ENCODE measurements around the gene SMIM32.

SMIM32 gene

DNA sequence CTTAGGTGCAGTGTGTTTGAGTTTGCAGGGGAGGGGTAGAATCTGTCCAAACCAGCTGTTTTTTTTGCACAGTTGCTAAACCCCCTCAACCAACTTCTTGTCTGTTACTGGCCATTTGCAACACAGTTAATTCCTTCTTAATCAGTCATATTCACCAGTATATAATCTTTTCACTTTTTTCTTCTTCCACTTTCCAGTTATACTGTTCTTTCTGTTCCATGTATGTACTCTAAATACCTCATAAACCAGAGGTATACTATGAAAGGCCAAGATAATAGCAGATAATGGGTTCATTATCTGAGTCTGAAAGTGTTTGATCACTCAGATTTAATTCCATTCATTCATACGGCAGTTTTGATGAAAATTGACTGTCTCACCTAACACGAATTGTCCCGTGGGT is 49.2 kb downstream of the SMIM32 start:
- no peak overlapping the region for H3K27ac ChIP-seq (replicated peaks)
- no peak for DNase-seq (ENCODE audit: low read depth in 1 of 2, low spot score in 1 of 2)
- no peaks in the 10 kb centered on the region for H3K27me3 ChIP-seq (ENCODE audit: insufficient read depth, poor library complexity, severe bottlenecking)
- TF ChIP-seq, protein P1, sequence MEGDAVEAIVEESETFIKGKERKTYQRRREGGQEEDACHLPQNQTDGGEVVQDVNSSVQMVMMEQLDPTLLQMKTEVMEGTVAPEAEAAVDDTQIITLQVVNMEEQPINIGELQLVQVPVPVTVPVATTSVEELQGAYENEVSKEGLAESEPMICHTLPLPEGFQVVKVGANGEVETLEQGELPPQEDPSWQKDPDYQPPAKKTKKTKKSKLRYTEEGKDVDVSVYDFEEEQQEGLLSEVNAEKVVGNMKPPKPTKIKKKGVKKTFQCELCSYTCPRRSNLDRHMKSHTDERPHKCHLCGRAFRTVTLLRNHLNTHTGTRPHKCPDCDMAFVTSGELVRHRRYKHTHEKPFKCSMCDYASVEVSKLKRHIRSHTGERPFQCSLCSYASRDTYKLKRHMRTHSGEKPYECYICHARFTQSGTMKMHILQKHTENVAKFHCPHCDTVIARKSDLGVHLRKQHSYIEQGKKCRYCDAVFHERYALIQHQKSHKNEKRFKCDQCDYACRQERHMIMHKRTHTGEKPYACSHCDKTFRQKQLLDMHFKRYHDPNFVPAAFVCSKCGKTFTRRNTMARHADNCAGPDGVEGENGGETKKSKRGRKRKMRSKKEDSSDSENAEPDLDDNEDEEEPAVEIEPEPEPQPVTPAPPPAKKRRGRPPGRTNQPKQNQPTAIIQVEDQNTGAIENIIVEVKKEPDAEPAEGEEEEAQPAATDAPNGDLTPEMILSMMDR (IDR thresholded peaks at IDR 0.05; ENCODE audit: insufficient read depth, low read length), result no peak
- TF ChIP-seq POLR2AphosphoS5 (IDR thresholded peaks at IDR 0.05; ENCODE audit: low read depth) (no peak), GABPA (IDR thresholded peaks at IDR 0.05; ENCODE audit: low read depth) (no peak), SPI1 (IDR thresholded peaks at IDR 0.05; ENCODE audit: borderline replicate concordance, low read depth) (no peak)
- TF ChIP-seq, protein P2, sequence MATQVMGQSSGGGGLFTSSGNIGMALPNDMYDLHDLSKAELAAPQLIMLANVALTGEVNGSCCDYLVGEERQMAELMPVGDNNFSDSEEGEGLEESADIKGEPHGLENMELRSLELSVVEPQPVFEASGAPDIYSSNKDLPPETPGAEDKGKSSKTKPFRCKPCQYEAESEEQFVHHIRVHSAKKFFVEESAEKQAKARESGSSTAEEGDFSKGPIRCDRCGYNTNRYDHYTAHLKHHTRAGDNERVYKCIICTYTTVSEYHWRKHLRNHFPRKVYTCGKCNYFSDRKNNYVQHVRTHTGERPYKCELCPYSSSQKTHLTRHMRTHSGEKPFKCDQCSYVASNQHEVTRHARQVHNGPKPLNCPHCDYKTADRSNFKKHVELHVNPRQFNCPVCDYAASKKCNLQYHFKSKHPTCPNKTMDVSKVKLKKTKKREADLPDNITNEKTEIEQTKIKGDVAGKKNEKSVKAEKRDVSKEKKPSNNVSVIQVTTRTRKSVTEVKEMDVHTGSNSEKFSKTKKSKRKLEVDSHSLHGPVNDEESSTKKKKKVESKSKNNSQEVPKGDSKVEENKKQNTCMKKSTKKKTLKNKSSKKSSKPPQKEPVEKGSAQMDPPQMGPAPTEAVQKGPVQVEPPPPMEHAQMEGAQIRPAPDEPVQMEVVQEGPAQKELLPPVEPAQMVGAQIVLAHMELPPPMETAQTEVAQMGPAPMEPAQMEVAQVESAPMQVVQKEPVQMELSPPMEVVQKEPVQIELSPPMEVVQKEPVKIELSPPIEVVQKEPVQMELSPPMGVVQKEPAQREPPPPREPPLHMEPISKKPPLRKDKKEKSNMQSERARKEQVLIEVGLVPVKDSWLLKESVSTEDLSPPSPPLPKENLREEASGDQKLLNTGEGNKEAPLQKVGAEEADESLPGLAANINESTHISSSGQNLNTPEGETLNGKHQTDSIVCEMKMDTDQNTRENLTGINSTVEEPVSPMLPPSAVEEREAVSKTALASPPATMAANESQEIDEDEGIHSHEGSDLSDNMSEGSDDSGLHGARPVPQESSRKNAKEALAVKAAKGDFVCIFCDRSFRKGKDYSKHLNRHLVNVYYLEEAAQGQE (IDR thresholded peaks at IDR 0.05; ENCODE audit: insufficient replicate concordance, low read depth), result no peak
- no peak overlapping the region for H3K4me3 ChIP-seq (replicated peaks; ENCODE audit: insufficient read depth, low read length)

DNA sequence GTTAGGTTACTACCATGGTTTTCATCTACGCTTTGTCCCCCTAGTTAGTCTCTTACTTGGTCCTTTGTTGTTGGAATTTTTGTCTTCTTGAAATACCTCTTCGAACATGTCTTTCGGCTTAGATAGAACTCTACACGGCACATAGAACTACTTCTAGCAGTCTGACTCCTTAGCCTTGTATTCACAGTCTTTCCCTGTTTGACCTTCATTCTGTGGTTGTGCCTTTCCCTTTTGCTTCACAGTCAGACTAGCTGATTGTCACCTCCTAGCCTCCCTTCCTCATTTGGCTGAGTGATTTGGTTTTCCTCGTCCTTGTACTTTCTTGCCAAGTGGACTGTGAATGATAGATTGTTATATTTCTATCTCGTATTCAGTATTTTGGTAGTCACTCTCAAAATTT is 49.6 kb downstream of the SMIM32 start:
- H3K27me3 ChIP-seq (ENCODE audit: insufficient read depth, poor library complexity, severe bottlenecking), result no peaks in the 10 kb centered on the region
- H3K4me3 ChIP-seq (replicated peaks; ENCODE audit: insufficient read depth, low read length), result no peak overlapping the region
- no peak for DNase-seq (ENCODE audit: low read depth in 1 of 2, low spot score in 1 of 2)
- no peak overlapping the region for H3K27ac ChIP-seq (replicated peaks)
- no peak for TF ChIP-seq POLR2AphosphoS5 (IDR thresholded peaks at IDR 0.05; ENCODE audit: low read depth)
- TF ChIP-seq, protein P1 (IDR thresholded peaks at IDR 0.05; ENCODE audit: insufficient read depth, low read length), result no peak
- TF ChIP-seq, protein P2 (IDR thresholded peaks at IDR 0.05; ENCODE audit: insufficient replicate concordance, low read depth), result no peak
- no peak for TF ChIP-seq SPI1 (IDR thresholded peaks at IDR 0.05; ENCODE audit: borderline replicate concordance, low read depth)
- no peak for TF ChIP-seq GABPA (IDR thresholded peaks at IDR 0.05; ENCODE audit: low read depth)

DNA sequence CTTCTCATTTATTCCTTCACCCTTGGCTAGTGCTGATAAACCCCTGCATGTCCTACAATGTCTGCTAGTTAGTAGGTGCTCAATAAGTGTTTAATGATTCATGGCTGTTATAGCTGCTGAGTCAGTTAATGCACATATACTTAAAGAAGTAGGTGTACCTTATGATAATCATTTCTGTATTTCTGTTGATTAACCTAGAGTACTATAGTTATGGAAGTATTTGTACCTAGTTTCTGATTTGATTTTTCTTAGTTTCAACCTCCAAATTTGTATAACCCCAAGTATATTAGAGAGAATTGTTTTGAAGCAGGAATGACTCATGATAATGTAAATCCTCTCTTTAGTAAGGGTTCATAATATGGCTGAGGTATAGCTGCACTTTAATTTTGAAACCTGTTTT is 51.4 kb downstream of the SMIM32 start:
- no peak overlapping the region for H3K4me3 ChIP-seq (replicated peaks; ENCODE audit: insufficient read depth, low read length)
- H3K27ac ChIP-seq (replicated peaks), result no peak overlapping the region
- TF ChIP-seq GABPA (IDR thresholded peaks at IDR 0.05; ENCODE audit: low read depth) (no peak), POLR2AphosphoS5 (IDR thresholded peaks at IDR 0.05; ENCODE audit: low read depth) (no peak), SPI1 (IDR thresholded peaks at IDR 0.05; ENCODE audit: borderline replicate concordance, low read depth) (no peak)
- TF ChIP-seq, protein P2 (IDR thresholded peaks at IDR 0.05; ENCODE audit: insufficient replicate concordance, low read depth), result no peak
- TF ChIP-seq, protein P1 (IDR thresholded peaks at IDR 0.05; ENCODE audit: insufficient read depth, low read length), result no peak
- no peaks in the 10 kb centered on the region for H3K27me3 ChIP-seq (ENCODE audit: insufficient read depth, poor library complexity, severe bottlenecking)
- DNase-seq (ENCODE audit: low read depth in 1 of 2, low spot score in 1 of 2), result no peak
